ENCODE results near the gene CELSR2.

CELSR2 gene

DNA sequence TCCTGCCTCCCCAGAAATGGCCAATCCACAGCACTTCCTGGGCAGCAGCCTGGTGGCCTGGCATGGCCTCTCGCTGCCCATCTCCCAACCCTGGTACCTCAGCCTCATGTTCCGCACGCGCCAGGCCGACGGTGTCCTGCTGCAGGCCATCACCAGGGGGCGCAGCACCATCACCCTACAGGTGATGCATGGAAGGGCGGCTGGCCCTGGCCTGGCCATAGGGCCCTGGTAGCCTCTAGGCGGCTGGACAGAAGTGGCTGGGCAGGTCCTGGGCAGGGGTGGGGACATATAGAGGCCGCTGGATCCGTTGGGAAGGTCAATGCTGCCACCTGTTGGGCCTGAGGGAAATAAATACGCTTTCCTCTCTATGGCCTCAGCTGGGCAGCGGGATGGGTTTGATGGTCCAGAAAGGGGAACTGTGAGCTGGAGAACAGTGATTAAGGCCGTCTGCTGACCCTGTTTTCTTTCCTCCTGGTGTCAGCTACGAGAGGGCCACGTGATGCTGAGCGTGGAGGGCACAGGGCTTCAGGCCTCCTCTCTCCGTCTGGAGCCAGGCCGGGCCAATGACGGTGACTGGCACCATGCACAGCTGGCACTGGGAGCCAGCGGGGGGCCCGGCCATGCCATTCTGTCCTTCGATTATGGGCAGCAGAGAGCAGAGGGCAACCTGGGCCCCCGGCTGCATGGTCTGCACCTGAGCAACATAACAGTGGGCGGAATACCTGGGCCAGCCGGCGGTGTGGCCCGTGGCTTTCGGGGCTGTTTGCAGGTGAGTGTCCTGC lies 14.4 kb downstream of the CELSR2 start:
- peak; percentile 85 for DNase-seq (ENCODE audit: low spot score)

DNA sequence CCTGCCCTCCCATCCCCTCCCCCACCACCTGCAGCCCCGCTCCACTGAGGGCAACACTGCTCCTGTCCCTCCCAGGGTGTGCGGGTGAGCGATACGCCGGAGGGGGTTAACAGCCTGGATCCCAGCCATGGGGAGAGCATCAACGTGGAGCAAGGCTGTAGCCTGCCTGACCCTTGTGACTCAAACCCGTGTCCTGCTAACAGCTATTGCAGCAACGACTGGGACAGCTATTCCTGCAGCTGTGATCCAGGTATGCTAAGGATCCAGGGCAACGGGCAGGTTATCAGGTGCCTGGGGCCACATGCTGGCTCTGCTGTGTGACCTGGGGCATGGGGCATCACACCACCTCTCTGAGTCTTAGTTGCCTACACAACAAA lies 15.0 kb downstream of the CELSR2 start:
- DNase-seq (ENCODE audit: low spot score), result no peak

DNA sequence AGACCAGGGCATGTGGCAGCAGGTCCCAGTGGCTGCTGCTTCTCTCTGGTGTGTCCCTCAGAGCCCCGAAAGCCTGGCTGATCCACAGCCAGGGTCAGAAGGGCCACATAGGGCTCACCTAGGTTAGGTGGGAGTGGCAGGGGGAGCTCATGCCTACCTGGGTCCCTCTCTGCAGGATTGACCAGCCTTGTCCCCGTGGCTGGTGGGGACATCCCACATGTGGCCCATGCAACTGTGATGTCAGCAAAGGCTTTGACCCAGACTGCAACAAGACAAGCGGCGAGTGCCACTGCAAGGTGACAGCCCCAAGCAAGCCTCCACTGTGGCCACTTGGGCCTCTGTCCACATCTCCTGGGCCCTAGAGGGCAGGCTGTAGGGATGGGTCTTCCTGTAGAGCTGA lies 15.7 kb downstream of the CELSR2 start:
- no peak for DNase-seq (ENCODE audit: low spot score)

DNA sequence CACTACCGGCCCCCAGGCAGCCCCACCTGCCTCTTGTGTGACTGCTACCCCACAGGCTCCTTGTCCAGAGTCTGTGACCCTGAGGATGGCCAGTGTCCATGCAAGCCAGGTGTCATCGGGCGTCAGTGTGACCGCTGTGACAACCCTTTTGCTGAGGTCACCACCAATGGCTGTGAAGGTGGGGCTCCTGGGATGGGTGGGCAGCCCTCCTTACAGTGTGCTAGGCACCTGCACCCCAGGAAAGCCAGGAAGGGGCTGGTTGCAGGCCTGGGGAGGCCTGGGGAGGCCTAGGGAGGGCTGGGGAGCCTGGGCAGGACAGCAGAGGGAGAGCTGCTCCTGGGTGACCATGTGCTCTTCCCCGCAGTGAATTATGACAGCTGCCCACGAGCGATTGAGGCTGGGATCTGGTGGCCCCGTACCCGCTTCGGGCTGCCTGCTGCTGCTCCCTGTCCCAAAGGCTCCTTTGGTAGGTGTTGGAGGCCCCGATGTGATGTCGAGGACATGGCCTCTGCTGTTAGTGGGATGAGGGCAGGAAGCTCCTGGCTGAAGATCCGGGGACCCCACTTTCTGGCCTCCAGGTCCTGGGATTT lies 16.5 kb downstream of the CELSR2 start:
- DNase-seq (ENCODE audit: low spot score), result no peak

DNA sequence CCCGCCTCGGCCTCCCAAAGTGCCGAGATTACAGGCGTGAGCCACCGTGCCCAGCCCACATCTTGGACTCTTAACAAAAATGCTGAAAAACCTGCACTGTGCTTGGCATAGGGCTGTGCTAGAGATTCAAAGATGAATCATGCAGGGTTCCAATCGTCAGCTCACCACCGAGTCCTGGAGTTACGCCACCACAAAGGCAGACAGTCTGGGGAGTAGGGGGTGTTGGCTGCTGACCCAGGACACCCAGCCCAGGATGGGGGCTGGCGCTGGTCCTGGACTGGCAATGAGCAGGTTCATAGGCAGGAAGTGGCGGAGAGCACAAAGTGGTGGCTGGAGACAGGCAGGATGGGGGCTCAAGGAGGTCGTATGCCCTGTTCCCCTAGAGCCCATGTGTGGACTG lies 17.6 kb downstream of the CELSR2 start:
- DNase-seq (ENCODE audit: low spot score), result no peak

DNA sequence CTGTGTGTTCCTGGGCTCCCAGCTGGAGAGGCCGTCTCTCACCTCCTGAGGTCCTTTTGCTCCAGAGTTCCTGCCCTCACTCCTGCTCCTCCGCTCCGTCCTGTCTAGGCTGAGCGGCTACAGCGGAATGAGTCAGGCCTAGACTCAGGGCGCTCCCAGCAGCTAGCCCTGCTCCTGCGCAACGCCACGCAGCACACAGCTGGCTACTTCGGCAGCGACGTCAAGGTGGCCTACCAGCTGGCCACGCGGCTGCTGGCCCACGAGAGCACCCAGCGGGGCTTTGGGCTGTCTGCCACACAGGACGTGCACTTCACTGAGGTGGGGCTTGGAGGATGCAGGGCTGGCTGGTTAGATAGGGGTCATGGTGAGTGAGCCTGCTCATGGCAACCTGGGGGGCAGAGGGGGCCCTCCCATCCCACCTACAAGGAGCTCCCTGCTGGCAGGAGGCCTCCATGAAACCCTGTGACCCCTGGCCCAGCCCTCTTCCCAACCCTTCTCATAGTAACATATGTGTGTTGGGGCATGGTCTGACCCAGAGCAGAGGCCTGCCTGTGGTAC lies 18.5 kb downstream of the CELSR2 start:
- no peak for DNase-seq (ENCODE audit: low spot score)

DNA sequence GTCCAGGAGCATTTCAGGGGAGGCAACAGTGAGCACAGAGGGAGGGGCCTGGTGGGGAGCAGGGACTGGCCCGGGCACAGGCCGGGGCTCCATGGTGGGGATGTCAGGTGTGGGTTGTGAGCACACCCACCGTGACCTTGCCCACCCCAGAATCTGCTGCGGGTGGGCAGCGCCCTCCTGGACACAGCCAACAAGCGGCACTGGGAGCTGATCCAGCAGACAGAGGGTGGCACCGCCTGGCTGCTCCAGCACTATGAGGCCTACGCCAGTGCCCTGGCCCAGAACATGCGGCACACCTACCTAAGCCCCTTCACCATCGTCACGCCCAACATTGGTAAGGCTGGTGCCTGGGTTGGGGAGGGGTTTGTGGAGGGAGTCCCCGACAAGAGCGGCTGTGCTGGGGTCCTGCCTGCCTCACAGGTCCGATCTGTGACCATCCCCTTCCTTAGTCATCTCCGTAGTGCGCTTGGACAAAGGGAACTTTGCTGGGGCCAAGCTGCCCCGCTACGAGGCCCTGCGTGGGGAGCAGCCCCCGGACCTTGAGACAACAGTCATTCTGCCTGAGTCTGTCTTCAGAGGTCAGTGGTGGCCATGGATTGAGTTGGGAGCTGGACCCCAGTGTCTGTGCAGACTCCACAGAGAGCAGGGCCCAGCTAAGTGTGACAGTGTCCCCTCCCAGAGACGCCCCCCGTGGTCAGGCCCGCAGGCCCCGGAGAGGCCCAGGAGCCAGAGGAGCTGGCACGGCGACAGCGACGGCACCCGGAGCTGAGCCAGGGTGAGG lies 19.3 kb downstream of the CELSR2 start:
- no peak for DNase-seq (ENCODE audit: low spot score)

DNA sequence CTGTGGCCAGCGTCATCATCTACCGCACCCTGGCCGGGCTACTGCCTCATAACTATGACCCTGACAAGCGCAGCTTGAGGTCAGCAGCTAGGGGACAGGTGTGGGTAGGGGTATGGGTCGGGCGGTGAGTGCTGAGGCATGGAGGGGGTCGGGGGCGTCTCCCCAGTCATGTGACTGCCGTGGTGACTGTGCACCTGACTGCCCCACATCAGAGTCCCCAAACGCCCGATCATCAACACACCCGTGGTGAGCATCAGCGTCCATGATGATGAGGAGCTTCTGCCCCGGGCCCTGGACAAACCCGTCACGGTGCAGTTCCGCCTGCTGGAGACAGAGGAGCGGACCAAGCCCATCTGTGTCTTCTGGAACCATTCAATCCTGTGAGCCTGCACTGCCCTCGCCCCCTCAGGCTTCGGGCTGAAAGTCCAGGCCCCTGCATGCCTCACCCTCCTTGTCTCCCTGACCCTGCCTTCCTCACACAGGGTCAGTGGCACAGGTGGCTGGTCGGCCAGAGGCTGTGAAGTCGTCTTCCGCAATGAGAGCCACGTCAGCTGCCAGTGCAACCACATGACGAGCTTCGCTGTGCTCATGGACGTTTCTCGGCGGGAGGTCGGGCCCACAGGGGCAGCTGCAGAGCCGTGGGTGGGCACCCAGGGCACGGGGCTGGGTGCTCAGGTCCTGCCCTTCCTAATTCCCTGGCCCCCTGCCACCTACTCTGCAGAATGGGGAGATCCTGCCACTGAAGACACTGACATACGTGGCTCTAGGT lies 20.1 kb downstream of the CELSR2 start:
- DNase-seq (ENCODE audit: low spot score), result no peak

DNA sequence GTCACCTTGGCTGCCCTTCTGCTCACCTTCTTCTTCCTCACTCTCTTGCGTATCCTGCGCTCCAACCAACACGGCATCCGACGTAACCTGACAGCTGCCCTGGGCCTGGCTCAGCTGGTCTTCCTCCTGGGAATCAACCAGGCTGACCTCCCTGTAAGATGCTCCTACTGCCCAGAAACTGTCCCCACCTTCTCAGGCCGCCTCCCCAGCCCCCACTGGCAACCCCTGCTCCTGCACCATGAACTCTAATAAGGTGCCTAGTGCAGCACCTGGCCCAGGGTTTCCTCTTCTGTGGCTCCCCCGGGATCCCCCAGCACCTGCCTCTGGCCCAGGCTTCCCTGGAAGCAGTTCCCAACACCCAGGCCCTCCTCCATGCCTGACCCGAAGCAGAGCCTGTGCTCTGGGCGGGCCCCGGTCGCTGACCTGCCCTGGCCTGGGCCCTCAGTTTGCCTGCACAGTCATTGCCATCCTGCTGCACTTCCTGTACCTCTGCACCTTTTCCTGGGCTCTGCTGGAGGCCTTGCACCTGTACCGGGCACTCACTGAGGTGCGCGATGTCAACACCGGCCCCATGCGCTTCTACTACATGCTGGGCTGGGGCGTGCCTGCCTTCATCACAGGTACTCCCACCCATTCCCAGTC lies 20.8 kb downstream of the CELSR2 start:
- no peak for DNase-seq (ENCODE audit: low spot score)

DNA sequence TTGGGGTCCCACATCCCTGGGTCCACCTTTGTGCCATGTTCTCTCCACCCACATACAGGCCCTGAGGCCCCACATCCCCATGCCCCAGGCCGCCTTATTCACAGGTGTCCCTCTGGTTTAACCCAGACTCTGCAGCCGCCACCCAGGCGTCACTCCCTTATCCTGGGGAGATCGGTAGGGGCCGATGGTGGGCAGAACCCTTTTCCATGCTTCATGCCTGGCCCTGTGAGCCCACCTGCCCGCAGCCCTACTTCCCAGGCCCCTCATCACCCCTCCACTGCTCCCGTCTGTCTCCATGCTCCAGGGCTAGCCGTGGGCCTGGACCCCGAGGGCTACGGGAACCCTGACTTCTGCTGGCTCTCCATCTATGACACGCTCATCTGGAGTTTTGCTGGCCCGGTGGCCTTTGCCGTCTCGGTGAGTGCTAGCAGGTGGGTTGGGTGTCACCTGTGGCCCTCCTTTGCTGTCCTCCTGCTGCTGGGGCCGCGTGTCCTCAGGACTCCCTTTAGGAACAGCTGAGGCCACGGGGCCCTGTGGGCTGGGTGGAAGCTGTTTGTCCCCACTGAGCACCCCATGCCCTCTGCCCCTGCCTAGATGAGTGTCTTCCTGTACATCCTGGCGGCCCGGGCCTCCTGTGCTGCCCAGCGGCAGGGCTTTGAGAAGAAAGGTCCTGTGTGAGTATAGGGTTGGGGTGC lies 21.4 kb downstream of the CELSR2 start:
- DNase-seq (ENCODE audit: low spot score), result no peak

DNA sequence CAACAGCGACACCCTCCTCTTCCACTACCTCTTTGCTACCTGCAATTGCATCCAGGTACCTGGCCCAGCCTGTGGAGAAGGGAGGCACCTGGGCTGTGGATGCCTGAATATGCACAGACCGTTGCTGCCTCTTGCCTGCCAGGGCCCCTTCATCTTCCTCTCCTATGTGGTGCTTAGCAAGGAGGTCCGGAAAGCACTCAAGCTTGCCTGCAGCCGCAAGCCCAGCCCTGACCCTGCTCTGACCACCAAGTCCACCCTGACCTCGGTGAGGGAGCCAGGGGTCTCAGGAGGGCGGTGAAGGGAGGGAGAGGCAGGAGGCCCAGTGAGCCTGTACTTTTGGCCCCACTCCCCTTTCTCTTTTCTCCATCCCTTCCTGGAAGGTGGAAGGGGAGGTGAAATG lies 22.1 kb downstream of the CELSR2 start:
- DNase-seq (ENCODE audit: low spot score), result no peak

DNA sequence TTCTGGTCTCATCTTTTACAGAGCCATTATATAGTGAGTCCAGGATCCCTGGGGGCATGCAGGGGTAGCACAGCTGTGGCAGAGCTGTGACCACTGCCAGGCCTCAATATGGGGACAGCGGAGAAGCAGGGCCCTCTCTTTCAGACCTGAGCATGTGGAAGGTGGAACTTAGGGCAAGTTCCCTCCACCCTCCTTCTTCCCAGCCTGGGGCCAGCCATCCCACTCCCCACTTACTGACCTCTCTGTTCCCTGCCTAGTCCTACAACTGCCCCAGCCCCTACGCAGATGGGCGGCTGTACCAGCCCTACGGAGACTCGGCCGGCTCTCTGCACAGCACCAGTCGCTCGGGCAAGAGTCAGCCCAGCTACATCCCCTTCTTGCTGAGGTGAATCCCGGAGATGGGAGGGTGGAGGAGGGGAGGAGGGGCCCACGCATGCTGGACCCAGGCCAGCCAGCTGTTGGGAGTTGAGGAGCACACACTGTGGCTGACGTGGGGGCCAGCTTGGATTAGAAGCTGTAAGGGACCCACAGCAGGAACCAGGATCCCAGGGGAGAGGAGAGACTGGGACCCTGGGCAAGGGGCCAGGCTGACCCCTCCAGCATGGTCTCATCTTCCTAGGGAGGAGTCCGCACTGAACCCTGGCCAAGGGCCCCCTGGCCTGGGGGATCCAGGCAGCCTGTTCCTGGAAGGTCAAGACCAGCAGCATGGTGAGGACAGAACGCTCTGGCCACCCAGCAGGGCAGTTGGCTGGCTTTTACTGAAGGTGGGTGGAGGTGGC lies 22.9 kb downstream of the CELSR2 start:
- DNase-seq (ENCODE audit: low spot score), result no peak

DNA sequence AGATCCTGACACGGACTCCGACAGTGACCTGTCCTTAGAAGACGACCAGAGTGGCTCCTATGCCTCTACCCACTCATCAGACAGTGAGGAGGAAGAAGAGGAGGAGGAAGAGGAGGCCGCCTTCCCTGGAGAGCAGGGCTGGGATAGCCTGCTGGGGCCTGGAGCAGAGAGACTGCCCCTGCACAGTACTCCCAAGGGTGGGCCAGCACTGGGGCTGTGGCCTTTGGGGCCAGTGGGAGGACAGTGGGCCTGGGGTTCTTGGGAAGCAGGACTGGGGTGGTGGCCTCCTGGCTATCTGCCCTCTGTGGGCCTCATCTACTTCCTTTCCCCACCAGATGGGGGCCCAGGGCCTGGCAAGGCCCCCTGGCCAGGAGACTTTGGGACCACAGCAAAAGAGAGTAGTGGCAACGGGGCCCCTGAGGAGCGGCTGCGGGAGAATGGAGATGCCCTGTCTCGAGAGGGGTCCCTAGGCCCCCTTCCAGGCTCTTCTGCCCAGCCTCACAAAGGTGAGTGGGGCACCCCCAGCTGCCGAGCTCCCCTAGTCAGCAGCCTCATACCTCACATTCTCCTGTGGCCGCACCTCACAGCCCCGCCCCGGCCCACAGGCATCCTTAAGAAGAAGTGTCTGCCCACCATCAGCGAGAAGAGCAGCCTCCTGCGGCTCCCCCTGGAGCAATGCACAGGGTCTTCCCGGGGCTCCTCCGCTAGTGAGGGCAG lies 23.6 kb downstream of the CELSR2 start:
- DNase-seq (ENCODE audit: low spot score), result peak; percentile 64

DNA sequence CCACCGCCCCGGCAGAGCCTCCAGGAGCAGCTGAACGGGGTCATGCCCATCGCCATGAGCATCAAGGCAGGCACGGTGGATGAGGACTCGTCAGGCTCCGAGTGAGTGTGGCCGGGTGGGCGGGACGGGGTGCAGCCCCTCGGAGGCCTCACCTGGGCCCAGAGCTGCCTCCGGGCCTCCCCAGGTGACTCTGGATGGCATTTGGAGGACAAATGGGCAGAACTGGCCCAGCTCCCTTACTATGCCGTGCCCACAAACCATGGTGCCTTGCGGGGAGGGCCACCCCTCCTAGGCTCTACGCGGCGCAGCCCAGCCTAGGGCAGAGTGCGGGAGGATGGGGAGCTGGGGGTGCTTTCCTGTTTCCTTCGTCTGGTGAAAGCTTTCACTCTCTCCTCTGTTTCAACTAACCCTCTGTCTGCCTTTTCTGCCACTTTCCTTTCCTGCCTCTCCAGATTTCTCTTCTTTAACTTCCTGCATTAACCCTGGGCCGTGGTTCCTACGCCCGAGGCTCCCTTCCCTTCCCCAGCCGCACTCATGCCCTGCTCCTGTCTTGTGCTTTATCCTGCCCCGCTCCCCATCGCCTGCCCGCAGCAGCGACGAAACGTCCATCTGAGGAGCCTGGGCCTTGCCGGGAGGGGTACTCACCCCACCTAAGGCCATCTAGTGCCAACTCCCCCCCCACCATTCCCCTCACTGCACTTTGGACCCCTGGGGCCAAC lies 24.4 kb downstream of the CELSR2 start:
- no peak for DNase-seq (ENCODE audit: low spot score)

DNA sequence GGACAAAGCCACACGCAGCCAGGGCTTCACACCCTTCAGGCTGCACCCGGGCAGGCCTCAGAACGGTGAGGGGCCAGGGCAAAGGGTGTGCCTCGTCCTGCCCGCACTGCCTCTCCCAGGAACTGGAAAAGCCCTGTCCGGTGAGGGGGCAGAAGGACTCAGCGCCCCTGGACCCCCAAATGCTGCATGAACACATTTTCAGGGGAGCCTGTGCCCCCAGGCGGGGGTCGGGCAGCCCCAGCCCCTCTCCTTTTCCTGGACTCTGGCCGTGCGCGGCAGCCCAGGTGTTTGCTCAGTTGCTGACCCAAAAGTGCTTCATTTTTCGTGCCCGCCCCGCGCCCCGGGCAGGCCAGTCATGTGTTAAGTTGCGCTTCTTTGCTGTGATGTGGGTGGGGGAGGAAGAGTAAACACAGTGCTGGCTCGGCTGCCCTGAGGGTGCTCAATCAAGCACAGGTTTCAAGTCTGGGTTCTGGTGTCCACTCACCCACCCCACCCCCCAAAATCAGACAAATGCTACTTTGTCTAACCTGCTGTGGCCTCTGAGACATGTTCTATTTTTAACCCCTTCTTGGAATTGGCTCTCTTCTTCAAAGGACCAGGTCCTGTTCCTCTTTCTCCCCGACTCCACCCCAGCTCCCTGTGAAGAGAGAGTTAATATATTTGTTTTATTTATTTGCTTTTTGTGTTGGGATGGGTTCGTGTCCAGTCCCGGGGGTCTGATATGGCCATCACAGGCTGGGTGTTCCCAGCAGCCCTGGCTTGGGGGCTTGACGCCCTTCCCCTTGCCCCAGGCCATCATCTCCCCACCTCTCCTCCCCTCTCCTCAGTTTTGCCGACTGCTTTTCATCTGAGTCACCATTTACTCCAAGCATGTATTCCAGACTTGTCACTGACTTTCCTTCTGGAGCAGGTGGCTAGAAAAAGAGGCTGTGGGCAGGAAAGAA lies 25.5 kb downstream of the CELSR2 start:
- peak; percentile 89 for DNase-seq (ENCODE audit: low spot score)

DNA sequence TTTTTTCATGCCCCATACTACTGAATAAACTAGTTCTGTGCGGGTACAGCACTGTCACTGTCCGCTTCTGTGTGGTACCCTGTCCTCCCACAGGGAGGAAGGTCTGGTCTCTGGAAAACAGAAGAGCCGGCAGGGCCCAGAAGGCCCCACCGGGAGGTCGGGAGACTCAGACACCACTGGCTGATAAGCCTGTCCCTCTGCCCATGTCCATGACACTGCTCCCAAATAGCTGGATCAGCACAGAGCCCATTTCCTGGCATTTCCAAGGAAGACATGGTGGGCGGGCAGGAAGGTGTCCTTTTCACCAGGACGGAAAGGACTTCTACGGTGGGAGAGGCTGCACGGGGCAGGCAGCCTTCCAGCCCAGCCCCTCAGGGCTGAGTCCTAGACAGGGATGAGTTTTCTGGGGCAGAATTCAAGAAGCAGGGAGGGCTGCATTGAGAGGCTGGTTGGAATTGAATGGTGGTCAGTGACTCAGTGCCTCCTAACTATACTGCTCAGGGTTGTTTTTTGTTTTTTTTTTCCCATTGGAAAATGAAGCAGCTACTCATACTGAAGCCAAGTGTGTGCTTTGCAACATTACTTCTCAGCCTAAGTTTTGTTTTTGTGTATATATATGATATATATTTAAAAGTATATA lies 26.5 kb downstream of the CELSR2 start:
- DNase-seq (ENCODE audit: low spot score), result no peak

All from SW480 (cell line).